Peyer's patch (tissue), 4 donors: ENCODE measurements around the gene BICRA.
"Not testable (repeated sequence)": the region's sequence is repeated elsewhere in the genome, so short reads cannot be mapped to it uniquely, and the experiment has no call there.

Experiments used
- POLR2A ChIP-seq, 2 donors: fragments of 450-650 bp; IDR thresholded peaks; one replicate each; pipeline ENCODE4 v1.5.1; 2017; ENCODE audit warnings: antibody characterized with exemption in 2 of 2, mild to moderate bottlenecking in 2 of 2, moderate library complexity in 2 of 2
- TF ChIP-seq, protein P1 (sequence below), 6 experiments: fragments of 450-650 bp in 4 of 6; fragments of 200-600 bp in 2 of 6; sonication (generic) in 1 of 6; IDR thresholded peaks; one replicate each; pipeline ENCODE4 v1.5.1; 2017 to 2019; ENCODE audit warnings: antibody characterized with exemption in 6 of 6, mild to moderate bottlenecking in 3 of 6, moderate library complexity in 1 of 6

DNA sequence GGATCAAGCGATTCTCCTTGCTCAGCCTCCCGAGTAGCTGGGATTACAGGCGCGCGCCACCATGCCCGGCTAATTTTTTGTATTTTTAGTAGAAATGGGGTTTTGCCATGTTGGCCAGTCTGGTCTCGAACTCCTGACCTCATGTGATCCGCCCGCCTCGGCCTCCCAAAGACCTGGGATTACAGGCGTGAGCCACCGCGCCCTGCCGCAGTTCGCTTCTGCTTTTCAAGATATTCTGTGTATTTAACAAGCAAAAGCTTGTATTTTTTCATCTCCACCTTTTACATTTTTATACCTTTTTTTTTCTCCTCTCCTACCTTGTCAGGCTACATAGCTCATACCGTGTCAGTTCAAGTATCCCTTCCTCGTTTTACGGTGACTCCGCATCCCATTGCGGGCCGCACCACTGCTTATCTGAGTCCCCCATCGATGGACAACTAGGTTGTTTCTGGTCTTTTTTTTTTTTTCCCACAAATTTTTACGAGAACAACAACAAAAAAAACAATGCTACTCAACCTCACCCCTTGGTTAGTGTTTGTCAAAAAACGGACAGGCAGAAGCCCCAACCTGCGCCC, 9.2 kb upstream of the BICRA start:
- TF ChIP-seq, protein P1, sequence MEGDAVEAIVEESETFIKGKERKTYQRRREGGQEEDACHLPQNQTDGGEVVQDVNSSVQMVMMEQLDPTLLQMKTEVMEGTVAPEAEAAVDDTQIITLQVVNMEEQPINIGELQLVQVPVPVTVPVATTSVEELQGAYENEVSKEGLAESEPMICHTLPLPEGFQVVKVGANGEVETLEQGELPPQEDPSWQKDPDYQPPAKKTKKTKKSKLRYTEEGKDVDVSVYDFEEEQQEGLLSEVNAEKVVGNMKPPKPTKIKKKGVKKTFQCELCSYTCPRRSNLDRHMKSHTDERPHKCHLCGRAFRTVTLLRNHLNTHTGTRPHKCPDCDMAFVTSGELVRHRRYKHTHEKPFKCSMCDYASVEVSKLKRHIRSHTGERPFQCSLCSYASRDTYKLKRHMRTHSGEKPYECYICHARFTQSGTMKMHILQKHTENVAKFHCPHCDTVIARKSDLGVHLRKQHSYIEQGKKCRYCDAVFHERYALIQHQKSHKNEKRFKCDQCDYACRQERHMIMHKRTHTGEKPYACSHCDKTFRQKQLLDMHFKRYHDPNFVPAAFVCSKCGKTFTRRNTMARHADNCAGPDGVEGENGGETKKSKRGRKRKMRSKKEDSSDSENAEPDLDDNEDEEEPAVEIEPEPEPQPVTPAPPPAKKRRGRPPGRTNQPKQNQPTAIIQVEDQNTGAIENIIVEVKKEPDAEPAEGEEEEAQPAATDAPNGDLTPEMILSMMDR (IDR thresholded peaks at IDR 0.05): not testable (repeated sequence)
- not testable (repeated sequence) for TF ChIP-seq POLR2A (IDR thresholded peaks at IDR 0.05)
